T-cell (primary cell): Measurements from ENCODE around the gene MTM1. TPM values are rescaled to one million over a fixed set of nuclear protein-coding genes. Genes with fewer than 3 reads are reported as not detected.

Source experiments
- total RNA-seq, 35 experiments: library from RNA in 6 of 35; stranded (reverse) in 6 of 35; fragments of 120-200 nt in 1 of 35; gene quantifications; one replicate each; pipeline versions ENCODE4 v1.2.1 to v1.2.4 and lab custom pipeline; 2013 to 2026

Gene MTM1
- total RNA-seq, 5 donors from 2014 or later (not counting 1 experiment from before 2014, with no cell fraction given) = 15.8 to 29.7 (median 20.3) TPM

Other genes with a start within 250 kb of the MTM1 start
- 1 to 10 TPM in 4 of 5 donors, under 1 TPM in 1; 0.92 to 2.1 (median 1.6) TPM for gene MAMLD1, start 205.3 kb upstream of the MTM1 start, total RNA-seq
- 10 to 100 TPM; 33.8 to 58.3 (median 39.4) TPM for gene MTMR1, start 124.8 kb downstream of the MTM1 start, total RNA-seq